Measurements from ENCODE around the gene MRPS7. TPM values are rescaled to one million over a fixed set of nuclear protein-coding genes. Genes with fewer than 3 reads are reported as not detected.
"Not testable (repeated sequence)": the region's sequence is repeated elsewhere in the genome, so short reads cannot be mapped to it uniquely, and the experiment has no call there.

The MRPS7 gene
- total RNA-seq, 1 experiment from 2014 or later, result 94.7 TPM

DNA sequence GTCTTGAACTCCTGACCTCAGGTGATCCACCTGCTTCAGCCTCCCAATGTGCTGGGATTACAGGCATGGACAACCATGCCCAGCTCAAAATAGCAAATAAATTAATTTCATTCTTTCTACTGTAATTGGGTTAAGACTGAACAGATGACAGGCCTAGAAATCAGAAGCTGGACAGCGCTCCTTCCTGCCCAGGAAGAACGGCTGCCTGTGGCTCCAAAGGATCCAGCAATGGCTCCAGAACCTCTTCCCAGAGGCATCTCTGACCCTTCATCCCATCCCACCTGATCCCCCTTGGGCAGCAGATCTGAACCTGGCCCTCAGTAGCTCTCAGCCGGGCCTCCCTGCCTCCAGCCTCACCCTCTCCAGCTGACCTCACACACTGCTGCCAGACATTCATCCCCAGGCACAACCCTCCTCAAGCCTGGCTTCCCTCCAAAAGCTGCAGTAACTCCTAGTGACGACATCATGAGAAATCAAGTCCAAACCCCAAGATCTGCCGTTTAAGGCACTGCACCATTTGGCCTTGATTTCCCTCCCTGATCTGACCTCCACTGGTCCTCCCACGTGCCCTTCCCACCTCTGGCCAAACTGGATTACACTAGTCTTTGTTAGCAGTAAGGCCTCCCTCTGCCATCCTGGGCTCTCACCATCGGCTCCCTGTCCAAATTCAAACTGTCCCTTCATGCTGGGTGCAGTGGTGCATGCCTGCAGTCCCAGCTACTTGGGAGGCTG lies 12.5 kb downstream of the MRPS7 start:
- no peaks in the 10 kb centered on the region for H3K27me3 Mint-ChIP-seq (ENCODE audit: low read depth)
- H3K4me1 Mint-ChIP-seq, result peaks cover 8% of the 10 kb centered on the region
- peaks cover 20% of the 10 kb centered on the region for H3K36me3 Mint-ChIP-seq
- H3K27ac Mint-ChIP-seq, result no peak overlapping the region
- ChIA-PET POLR2A (interaction anchor here (1.2 kb wide), 1 partner anchor 15 kb away, joined by 4 read pairs; the partner anchor contains the start of gene SLC25A19), CTCF (interaction anchor here (1.7 kb wide), 1 partner anchor 15 kb away, joined by 6 read pairs; the partner anchor contains the start of gene SLC25A19)
- TF ChIP-seq ZNF671 (CRISPR knock-in tag; IDR thresholded peaks at IDR 0.05), result no peak
- TF ChIP-seq ZNF416 (CRISPR knock-in tag; IDR thresholded peaks at IDR 0.05), result no peak
- TF ChIP-seq NFYB (CRISPR knock-in tag; conservative IDR thresholded peaks at IDR 0.05; ENCODE audit: low read depth), result no peak
- ATAC-seq, result no peak
- H3K9me3 Mint-ChIP-seq, result no peaks in the 10 kb centered on the region
- no peak for DNase-seq (ENCODE audit: low spot score)
- H3K4me3 Mint-ChIP-seq, result no peak overlapping the region

DNA sequence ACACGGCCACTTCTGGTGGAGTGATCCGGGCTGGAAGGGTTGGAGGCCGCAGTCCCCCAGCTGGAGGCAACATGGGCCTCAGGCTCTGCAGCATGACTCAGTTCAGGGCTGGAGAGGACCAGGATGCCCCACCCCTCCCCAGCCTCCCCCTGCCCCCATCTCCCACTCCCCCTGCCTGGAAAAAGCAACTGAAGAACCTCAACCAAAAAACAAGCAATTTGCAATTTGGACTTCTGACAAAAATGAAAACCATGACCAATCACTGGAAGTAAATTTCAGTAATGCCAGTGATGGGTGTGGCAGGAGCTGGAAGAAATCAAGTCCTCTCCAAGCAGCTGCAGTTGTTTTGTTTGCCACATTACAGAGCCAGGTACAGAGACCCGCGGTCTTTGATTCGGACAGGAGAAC lies 16.0 kb downstream of the MRPS7 start:
- ChIA-PET CTCF (interaction anchor here (0.7 to 2.2 kb wide), 5 partner anchors 11 to 316 kb away, joined by 3 to 10 read pairs (median 5); partner anchors contain the start of gene SLC25A19), POLR2A (no interaction called here)
- no peak for ATAC-seq
- Mint-ChIP-seq H3K36me3 (peaks cover 27% of the 10 kb centered on the region), H3K27me3 (ENCODE audit: low read depth) (no peaks in the 10 kb centered on the region), H3K4me1 (no peaks in the 10 kb centered on the region), H3K27ac (no peak overlapping the region), H3K4me3 (no peak overlapping the region), H3K9me3 (no peaks in the 10 kb centered on the region)
- TF ChIP-seq, protein P1, sequence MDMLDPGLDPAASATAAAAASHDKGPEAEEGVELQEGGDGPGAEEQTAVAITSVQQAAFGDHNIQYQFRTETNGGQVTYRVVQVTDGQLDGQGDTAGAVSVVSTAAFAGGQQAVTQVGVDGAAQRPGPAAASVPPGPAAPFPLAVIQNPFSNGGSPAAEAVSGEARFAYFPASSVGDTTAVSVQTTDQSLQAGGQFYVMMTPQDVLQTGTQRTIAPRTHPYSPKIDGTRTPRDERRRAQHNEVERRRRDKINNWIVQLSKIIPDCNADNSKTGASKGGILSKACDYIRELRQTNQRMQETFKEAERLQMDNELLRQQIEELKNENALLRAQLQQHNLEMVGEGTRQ (CRISPR knock-in tag; IDR thresholded peaks at IDR 0.05), result no peak
- TF ChIP-seq, protein P2, sequence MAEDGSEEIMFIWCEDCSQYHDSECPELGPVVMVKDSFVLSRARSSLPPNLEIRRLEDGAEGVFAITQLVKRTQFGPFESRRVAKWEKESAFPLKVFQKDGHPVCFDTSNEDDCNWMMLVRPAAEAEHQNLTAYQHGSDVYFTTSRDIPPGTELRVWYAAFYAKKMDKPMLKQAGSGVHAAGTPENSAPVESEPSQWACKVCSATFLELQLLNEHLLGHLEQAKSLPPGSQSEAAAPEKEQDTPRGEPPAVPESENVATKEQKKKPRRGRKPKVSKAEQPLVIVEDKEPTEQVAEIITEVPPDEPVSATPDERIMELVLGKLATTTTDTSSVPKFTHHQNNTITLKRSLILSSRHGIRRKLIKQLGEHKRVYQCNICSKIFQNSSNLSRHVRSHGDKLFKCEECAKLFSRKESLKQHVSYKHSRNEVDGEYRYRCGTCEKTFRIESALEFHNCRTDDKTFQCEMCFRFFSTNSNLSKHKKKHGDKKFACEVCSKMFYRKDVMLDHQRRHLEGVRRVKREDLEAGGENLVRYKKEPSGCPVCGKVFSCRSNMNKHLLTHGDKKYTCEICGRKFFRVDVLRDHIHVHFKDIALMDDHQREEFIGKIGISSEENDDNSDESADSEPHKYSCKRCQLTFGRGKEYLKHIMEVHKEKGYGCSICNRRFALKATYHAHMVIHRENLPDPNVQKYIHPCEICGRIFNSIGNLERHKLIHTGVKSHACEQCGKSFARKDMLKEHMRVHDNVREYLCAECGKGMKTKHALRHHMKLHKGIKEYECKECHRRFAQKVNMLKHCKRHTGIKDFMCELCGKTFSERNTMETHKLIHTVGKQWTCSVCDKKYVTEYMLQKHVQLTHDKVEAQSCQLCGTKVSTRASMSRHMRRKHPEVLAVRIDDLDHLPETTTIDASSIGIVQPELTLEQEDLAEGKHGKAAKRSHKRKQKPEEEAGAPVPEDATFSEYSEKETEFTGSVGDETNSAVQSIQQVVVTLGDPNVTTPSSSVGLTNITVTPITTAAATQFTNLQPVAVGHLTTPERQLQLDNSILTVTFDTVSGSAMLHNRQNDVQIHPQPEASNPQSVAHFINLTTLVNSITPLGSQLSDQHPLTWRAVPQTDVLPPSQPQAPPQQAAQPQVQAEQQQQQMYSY (CRISPR knock-in tag; IDR thresholded peaks at IDR 0.05), result no peak
- TF ChIP-seq JAZF1 (CRISPR knock-in tag; IDR thresholded peaks at IDR 0.05), result no peak
- TF ChIP-seq ZNF121 (CRISPR knock-in tag; IDR thresholded peaks at IDR 0.05), result no peak
- TF ChIP-seq, protein P3, sequence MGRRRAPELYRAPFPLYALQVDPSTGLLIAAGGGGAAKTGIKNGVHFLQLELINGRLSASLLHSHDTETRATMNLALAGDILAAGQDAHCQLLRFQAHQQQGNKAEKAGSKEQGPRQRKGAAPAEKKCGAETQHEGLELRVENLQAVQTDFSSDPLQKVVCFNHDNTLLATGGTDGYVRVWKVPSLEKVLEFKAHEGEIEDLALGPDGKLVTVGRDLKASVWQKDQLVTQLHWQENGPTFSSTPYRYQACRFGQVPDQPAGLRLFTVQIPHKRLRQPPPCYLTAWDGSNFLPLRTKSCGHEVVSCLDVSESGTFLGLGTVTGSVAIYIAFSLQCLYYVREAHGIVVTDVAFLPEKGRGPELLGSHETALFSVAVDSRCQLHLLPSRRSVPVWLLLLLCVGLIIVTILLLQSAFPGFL (CRISPR knock-in tag; IDR thresholded peaks at IDR 0.05; ENCODE audit: borderline replicate concordance), result no peak
- TF ChIP-seq ESRRA (CRISPR knock-in tag; IDR thresholded peaks at IDR 0.05; ENCODE audit: borderline replicate concordance), result no peak
- TF ChIP-seq, protein P4, sequence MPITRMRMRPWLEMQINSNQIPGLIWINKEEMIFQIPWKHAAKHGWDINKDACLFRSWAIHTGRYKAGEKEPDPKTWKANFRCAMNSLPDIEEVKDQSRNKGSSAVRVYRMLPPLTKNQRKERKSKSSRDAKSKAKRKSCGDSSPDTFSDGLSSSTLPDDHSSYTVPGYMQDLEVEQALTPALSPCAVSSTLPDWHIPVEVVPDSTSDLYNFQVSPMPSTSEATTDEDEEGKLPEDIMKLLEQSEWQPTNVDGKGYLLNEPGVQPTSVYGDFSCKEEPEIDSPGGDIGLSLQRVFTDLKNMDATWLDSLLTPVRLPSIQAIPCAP (CRISPR knock-in tag; IDR thresholded peaks at IDR 0.05), result no peak
- TF ChIP-seq, protein P5, sequence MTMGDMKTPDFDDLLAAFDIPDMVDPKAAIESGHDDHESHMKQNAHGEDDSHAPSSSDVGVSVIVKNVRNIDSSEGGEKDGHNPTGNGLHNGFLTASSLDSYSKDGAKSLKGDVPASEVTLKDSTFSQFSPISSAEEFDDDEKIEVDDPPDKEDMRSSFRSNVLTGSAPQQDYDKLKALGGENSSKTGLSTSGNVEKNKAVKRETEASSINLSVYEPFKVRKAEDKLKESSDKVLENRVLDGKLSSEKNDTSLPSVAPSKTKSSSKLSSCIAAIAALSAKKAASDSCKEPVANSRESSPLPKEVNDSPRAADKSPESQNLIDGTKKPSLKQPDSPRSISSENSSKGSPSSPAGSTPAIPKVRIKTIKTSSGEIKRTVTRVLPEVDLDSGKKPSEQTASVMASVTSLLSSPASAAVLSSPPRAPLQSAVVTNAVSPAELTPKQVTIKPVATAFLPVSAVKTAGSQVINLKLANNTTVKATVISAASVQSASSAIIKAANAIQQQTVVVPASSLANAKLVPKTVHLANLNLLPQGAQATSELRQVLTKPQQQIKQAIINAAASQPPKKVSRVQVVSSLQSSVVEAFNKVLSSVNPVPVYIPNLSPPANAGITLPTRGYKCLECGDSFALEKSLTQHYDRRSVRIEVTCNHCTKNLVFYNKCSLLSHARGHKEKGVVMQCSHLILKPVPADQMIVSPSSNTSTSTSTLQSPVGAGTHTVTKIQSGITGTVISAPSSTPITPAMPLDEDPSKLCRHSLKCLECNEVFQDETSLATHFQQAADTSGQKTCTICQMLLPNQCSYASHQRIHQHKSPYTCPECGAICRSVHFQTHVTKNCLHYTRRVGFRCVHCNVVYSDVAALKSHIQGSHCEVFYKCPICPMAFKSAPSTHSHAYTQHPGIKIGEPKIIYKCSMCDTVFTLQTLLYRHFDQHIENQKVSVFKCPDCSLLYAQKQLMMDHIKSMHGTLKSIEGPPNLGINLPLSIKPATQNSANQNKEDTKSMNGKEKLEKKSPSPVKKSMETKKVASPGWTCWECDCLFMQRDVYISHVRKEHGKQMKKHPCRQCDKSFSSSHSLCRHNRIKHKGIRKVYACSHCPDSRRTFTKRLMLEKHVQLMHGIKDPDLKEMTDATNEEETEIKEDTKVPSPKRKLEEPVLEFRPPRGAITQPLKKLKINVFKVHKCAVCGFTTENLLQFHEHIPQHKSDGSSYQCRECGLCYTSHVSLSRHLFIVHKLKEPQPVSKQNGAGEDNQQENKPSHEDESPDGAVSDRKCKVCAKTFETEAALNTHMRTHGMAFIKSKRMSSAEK (CRISPR knock-in tag; IDR thresholded peaks at IDR 0.05; ENCODE audit: borderline replicate concordance), result no peak
- no peak for TF ChIP-seq EMX1 (CRISPR knock-in tag; IDR thresholded peaks at IDR 0.05)
- no peak for TF ChIP-seq JUN (CRISPR knock-in tag; IDR thresholded peaks at IDR 0.05)
- no peak for TF ChIP-seq RELA (CRISPR knock-in tag; IDR thresholded peaks at IDR 0.05; ENCODE audit: borderline replicate concordance)
- no peak for TF ChIP-seq RORB (CRISPR knock-in tag; IDR thresholded peaks at IDR 0.05)
- TF ChIP-seq FOXK1 (CRISPR knock-in tag; IDR thresholded peaks at IDR 0.05), result no peak
- no peak for TF ChIP-seq TP53 (CRISPR knock-in tag; IDR thresholded peaks at IDR 0.05)
- TF ChIP-seq MYBL2 (CRISPR knock-in tag; IDR thresholded peaks at IDR 0.05), result no peak
- DNase-seq (ENCODE audit: low spot score), result no peak

DNA sequence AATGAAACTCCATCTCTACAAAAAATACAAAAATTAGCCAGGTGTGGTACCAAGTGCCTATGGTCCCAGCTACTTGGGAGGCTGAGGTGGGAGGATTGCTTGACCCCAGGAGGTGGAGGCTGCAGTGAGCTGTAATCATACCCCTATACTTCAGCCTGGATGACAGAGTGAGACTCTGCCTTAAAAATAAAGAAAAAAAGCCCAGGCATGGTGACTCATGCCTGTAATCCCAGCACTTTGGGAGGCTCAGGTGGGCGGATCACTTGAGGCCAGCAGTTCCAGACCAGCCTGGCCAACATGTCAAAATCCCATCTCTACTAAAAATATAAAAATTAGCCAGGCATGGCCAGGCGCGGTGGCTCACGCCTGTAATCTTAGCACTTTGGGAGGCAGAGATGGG lies 18.5 kb downstream of the MRPS7 start:
- H3K27me3 Mint-ChIP-seq (ENCODE audit: low read depth); POLR2A ChIA-PET; H3K4me3 Mint-ChIP-seq; H3K9me3 Mint-ChIP-seq; DNase-seq (ENCODE audit: low spot score); ATAC-seq; H3K27ac Mint-ChIP-seq; H3K4me1 Mint-ChIP-seq: not testable (repeated sequence)
- CTCF ChIA-PET, result interaction anchor here (3.3 kb wide), 1 partner anchor 10 kb away, joined by 21 read pairs; the partner anchor contains the start of gene MIF4GD
- peaks cover 21% of the 10 kb centered on the region for H3K36me3 Mint-ChIP-seq
